ENCODE data around the gene GNAL. TPM values are rescaled to one million over a fixed set of nuclear protein-coding genes. Genes with fewer than 3 reads are reported as not detected.

The GNAL gene
- total RNA-seq, 1 donor from 2014 or later, result 5.9 TPM

DNA sequence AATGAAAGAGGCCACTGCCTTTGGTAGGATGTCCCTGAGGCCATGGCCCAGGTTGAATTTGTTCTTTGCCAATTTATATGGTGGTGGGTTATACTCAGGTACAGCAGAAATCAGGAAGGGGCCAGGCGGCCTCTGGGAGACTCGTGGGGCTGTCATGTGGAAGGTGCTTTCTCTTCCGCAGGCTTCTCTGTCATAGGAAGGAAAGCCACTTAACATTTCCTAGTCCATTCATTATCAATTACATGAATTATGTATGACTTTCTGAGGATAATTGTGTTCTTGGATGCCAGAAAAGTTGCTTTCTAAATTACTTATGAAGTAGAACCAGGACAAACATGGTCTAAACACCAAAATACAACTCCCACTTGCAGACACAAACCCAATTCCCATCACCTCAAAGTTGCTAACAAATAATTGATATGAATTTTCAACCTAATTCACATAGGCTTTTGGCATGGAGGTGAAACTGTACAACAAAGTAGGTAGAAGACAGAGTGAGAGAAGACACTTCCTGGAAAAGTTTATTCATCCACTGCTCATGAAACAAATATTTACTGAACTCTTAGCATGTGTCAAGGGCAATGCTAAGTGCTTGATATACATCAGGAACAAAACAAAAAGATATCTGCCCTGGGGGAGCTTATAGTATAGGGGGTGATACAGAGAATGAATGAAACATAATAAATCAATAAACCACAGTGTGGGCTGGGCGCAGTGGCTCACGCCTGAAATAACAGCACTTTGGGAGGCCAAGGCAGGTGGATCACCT is 111.7 kb downstream of the GNAL start:
- H3K4me3 ChIP-seq, result no peak overlapping the region
- no peaks in the 10 kb centered on the region for H3K4me1 ChIP-seq
- no peak for TF ChIP-seq CTCF (IDR thresholded peaks at IDR 0.05)
- no peak for DNase-seq (ENCODE audit: low spot score in 2 of 2)
- no peaks in the 10 kb centered on the region for H3K36me3 ChIP-seq
- intact Hi-C loops (cut with DNase I), result loop anchor here (10.0 kb wide), 1 partner anchor 46 kb away; no protein-coding TSS in a partner anchor
- H3K9me3 ChIP-seq, result no peaks in the 10 kb centered on the region
- no peak overlapping the region for H3K27ac ChIP-seq
- no peaks in the 10 kb centered on the region for H3K27me3 ChIP-seq

DNA sequence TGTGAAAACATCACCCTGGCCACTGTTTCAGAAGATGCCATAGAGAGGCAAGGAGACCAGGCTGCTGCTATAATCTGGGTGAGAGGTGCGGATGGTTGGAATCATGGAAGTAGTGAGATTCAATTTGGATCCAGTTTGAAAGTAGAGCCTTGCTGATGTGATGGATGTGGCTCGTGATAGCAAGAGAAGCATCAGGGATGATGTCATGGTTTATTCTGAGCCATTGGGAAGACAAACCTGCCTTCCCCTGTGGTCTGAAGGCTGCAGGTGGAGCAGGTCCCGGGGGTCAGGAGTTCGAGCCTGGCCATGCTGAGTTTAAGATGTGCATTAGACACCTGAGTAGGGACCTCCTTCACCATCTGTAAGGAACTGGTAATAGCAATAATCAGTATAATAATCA is 112.5 kb downstream of the GNAL start:
- Histone ChIP-seq H3K9me3 (no peaks in the 10 kb centered on the region), H3K36me3 (no peaks in the 10 kb centered on the region), H3K27ac (no peak overlapping the region), H3K4me1 (no peaks in the 10 kb centered on the region), H3K27me3 (no peaks in the 10 kb centered on the region), H3K4me3 (no peak overlapping the region)
- no peak for DNase-seq (ENCODE audit: low spot score in 2 of 2)
- intact Hi-C loops (cut with DNase I), result loop anchor here (10.0 kb wide), 1 partner anchor 47 kb away; no protein-coding TSS in a partner anchor
- TF ChIP-seq CTCF (IDR thresholded peaks at IDR 0.05), result no peak

GRCh38 chr18:11802158-11802557 is 113.1 kb downstream of the GNAL start:
- no peak for TF ChIP-seq CTCF (IDR thresholded peaks at IDR 0.05)
- H3K27ac ChIP-seq, result no peak overlapping the region
- H3K4me1 ChIP-seq, result no peaks in the 10 kb centered on the region
- H3K36me3 ChIP-seq, result no peaks in the 10 kb centered on the region
- no peaks in the 10 kb centered on the region for H3K9me3 ChIP-seq
- H3K4me3 ChIP-seq, result no peak overlapping the region
- intact Hi-C loops (cut with DNase I), result loop anchor here (10.0 kb wide), 1 partner anchor 47 kb away; no protein-coding TSS in a partner anchor
- DNase-seq (ENCODE audit: low spot score in 2 of 2), result no peak
- H3K27me3 ChIP-seq, result no peaks in the 10 kb centered on the region

DNA sequence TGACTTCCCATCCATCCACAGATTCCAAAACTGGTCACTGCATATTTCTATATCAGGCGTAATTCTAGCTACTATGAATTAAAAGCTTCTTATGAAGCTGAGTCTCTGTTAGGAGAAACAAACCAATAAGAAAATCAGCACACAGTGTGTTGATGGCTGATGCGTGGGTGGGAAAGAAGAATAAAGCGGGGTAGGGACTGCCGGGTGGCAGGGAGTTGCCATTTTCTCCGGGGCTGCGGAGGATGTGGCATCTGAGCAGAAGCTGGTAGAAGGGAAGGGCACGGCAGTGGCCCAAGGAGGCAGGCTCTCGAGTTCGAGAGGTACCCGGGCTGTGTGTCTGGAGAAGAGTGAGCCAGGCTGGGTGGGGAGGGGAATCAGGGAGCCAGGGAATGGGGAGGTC is 113.5 kb downstream of the GNAL start:
- Histone ChIP-seq H3K4me3 (no peak overlapping the region), H3K36me3 (no peaks in the 10 kb centered on the region), H3K9me3 (no peaks in the 10 kb centered on the region), H3K4me1 (no peaks in the 10 kb centered on the region), H3K27me3 (no peaks in the 10 kb centered on the region), H3K27ac (no peak overlapping the region)
- no peak for DNase-seq (ENCODE audit: low spot score in 2 of 2)
- intact Hi-C loops (cut with DNase I), result loop anchor here (10.0 kb wide), 1 partner anchor 48 kb away; no protein-coding TSS in a partner anchor
- TF ChIP-seq CTCF (IDR thresholded peaks at IDR 0.05), result no peak

DNA sequence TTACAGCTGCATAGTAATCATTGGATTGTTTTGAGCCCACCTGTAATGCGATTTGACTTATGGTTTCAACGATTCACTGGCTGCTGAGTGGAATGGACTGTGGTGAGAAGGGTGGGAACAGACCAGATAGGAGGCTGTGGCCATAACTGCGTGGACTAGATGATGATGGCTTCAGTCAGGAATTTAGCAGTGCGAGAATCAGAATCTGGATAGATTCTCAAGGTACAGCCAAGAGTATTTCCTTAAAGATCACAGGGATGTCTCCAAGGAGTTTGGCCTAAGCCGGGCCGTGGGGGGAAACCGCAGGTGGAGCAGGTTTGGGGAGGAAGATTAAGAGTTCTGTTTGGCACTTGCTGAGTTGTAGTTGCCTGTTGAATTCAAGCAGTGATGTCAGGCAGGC is 118.2 kb downstream of the GNAL start:
- H3K4me1 ChIP-seq, result no peaks in the 10 kb centered on the region
- no peak for TF ChIP-seq CTCF (IDR thresholded peaks at IDR 0.05)
- no peaks in the 10 kb centered on the region for H3K9me3 ChIP-seq
- intact Hi-C loops (cut with DNase I), result loop anchor here (10.0 kb wide), 1 partner anchor 52 kb away; no protein-coding TSS in a partner anchor
- no peaks in the 10 kb centered on the region for H3K27me3 ChIP-seq
- H3K27ac ChIP-seq, result no peak overlapping the region
- DNase-seq (ENCODE audit: low spot score in 2 of 2), result no peak
- no peak overlapping the region for H3K4me3 ChIP-seq
- no peaks in the 10 kb centered on the region for H3K36me3 ChIP-seq

Measured in ascending aorta (tissue), 2 donors.